Measurements from ENCODE around the gene SLIT1.
"Not testable (repeated sequence)": the region's sequence is repeated elsewhere in the genome, so short reads cannot be mapped to it uniquely, and the experiment has no call there.

Gene SLIT1

GRCh38 chr10:97105303-97105702, 80.5 kb downstream of the SLIT1 start:
- DNase-seq, result no peak

DNA sequence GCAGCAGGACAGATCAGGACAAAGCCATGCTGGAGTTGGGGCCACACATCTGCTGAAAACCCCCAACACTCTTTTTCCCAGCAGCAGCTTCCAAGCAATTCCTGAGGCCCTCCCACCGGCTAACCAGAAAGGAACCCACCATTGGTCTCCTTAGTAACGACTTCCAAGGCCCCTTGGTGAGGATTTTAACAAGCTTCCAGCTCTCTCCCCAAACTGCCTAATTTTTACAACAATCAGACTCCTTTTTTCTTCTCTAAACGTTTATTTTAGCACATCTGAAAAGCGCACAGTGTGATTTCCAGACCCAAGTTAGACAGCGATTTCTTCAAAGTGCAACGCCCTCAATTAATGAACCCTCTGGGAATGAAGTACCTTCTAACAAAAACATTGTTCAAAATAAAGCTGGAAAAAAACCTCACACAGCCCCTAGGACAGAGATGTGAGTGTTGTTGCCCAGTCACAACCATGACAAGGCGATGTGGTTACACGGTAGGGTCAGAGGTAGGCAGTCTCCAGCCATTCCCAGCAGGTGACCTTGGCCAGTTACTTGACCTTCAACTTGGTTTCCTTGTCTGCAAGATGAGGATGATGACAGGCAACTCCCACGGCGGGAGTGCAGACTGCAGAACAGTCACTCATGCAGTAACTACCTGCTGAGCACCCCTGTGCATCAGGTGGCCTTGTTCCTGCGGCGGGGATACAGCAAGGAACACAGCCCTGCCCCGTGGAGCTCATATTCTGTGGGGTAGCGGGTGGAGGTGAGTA, 82.3 kb downstream of the SLIT1 start:
- DNase-seq, result no peak

- DNase-seq, result no peak
Measured at GRCh38 chr10:97102441-97102840, 83.3 kb downstream of the SLIT1 start.

GRCh38 chr10:97101166-97101940, 84.4 kb downstream of the SLIT1 start:
- no peak for DNase-seq

- no peak for DNase-seq
Measured at GRCh38 chr10:97100657-97101056, 85.1 kb downstream of the SLIT1 start.

GRCh38 chr10:97099868-97100267, 85.9 kb downstream of the SLIT1 start:
- no peak for DNase-seq

DNA sequence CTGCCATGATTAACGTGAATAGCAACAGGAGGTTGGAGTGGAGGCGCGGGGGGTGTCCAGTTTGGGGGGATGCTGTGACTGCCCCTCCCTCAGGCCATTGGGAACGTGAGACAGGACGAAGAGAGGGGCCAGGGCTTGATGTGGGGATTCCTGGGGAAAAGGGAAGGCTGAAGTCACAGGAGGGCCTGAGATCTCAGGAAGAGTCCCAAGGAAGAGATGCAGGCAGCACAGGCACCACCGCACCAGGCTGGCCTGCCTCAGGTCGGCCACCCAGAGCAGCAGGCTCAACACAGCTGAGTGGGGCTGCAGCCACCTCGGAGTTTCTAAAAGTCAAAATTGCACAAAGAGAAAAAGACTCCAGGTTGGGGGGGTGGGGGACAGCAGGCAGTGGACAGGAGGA, 86.7 kb downstream of the SLIT1 start:
- no peak for DNase-seq

GRCh38 chr10:97097084-97097433, 88.7 kb downstream of the SLIT1 start:
- no peak for DNase-seq

DNA sequence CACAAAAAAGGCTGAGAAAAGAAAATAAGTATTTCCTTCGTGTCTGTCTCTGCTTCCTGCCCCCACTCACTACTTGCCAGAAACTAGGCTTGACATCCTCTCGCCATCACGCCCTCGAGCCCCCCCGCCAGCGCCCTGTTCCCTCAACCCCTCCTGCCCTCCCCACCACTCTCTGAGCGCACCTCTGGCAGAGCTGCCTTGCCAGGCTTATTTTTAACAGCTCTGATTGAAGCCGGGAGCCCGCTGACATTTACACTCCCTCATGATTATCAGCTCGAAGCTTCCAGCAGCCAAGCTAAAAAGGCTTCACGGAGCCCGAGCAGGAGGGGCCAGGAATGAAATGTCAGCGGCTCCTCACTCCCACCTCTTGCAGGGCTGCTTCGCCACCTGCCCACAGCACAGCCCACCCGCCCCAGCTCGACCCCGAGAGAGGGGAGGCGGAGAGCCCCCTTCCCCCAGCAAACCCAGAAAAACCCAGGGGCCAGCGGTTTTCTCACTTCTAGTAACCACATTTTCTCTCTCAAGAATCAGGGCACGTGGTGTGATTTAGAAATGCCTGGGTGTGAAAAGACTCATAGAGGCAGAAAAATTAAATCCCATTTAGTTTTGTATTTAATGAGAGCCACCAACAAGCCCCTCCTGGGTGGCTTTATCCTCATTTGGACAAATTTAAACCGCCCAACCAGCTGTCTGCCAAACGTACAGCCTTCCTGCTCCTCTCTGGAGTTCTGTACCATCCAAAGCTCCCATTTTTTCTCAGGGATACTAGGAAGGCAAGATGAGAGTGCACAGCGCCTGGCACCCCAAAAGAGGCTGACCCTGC, 89.3 kb downstream of the SLIT1 start:
- no peak for DNase-seq

- no peak for DNase-seq
Measured at GRCh38 chr10:97095701-97096260, 90.0 kb downstream of the SLIT1 start.

DNA sequence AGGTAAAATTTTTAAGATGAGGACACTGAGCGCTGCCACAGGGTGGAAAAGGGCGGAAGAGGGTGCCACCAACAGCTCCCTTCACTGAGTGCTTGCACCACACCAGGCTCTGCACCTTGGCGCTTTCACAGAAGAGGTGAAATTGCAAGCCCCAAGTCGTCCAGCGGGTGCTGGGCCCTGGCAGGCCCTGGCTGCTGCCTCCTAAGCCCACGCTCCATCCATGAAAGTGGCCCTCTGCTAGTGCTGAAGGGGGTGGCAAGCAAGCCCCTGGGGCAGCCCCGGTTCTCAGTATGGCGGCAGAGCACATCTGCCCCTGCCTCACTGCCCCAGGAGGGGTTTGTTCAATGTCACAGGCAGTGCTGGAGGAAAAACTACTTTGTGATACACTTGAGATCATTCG, 95.1 kb downstream of the SLIT1 start:
- DNase-seq, result no peak

DNA sequence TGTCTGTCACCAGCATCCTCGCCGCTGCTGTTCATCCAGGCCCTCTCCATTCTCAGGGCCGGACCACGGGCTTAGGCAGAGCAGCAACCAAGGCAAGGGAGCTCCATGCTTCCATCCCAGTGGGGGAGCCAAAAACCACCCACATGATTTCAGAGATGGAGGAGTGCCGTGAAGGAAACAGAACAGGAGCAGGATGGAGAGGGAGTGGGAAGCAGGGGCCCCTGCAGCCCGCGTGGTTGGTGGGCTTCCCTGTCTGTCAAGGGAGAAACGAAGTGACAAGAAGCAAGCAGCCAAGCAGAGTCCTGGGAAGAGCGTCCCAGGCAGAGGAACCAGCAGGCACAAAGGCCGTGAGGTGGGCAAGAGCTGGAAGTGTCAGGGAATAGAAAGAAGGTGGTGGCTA, 95.7 kb downstream of the SLIT1 start:
- no peak for DNase-seq

DNA sequence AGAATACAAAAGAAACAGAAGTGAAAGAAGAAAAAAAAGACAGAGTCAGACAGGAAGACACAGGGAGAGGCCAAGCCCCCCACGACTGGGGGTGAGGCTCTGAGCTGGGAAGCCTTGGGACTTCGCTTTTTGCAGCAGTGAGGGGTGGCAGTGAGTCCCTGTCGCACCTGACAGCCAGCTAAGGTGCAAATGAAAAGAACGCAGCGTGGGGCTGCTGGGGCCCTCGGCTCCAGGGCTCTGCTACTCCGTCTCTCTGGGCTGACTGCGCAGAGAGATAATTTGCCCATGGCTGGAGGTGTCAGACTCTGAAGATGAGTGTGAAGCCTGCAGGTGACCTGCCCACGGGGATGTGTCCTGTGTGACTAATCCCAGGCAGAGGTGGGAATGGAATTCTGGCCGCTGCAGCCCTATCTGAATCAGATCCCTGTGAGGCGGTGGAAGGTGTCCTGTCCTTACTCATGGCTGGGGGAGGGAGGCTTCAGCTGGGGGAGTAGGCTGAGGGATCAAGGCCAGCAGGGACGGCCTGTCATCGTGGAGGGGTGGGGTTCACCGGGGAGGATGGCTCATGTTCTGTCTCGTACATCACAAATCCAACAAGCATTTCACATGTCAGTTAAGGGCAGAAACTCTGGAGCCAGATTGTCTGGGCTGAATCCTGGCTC, 96.4 kb downstream of the SLIT1 start:
- DNase-seq, result no peak

DNA sequence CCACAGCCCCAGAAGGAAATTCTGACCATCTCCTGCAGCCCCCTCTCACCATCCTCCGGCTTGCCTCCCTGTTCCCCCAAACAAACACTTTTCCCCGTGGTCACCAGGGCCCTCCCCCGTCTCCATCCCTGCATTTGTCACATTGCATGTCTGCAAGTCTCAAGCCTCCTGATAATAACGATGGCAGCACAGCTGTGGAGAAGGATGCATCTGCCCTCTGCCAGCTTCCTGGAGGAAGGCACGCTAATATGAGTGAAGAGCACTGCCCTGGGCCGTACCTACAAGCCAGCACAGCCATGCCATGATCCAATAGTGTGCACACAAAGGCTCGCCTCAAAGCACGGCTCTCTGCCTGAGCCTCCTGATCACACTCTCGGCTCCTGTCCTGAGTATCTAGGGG, 98.5 kb downstream of the SLIT1 start:
- no peak for DNase-seq

DNA sequence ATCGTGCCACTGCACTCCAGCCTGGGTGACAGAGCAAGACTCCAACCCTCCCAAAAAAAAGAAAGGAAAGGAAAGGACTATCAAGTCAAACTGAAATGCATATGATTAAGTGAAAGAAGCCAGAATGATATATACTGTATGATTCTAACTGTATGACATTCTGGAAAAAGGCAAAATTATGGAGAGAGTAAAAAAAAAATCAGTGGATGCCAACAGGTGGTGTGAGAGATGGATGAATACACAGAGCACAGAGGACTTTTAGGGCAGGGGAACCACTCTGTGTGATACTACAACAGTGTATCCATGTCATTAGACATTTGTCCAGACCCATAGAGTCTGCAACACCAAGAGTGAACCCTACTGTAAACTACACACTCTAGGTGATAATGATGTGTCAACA, 99.2 kb downstream of the SLIT1 start:
- DNase-seq, result no peak

- no peak for DNase-seq
Measured at GRCh38 chr10:97083228-97083829, 102.4 kb downstream of the SLIT1 start.

DNA sequence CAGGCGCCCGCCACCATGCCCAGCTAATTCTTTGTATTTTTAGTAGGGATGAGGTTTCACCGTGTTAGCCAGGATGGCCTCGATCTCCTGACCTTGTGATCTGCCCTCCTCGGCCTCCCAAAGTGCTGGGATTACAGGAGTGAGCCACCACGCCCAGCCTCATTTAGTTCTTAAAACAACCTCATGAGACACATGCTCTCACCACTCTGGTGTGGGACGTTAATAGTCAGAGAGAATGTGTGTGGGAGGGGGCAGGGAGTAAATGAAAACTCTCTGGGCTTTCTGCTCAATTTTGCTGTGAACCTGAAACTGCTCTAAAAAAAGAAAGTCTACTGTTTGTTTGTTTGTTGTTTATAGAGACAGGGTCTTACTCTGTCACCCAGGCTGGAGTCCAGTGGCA, 103.2 kb downstream of the SLIT1 start:
- DNase-seq, result not testable (repeated sequence)

DNA sequence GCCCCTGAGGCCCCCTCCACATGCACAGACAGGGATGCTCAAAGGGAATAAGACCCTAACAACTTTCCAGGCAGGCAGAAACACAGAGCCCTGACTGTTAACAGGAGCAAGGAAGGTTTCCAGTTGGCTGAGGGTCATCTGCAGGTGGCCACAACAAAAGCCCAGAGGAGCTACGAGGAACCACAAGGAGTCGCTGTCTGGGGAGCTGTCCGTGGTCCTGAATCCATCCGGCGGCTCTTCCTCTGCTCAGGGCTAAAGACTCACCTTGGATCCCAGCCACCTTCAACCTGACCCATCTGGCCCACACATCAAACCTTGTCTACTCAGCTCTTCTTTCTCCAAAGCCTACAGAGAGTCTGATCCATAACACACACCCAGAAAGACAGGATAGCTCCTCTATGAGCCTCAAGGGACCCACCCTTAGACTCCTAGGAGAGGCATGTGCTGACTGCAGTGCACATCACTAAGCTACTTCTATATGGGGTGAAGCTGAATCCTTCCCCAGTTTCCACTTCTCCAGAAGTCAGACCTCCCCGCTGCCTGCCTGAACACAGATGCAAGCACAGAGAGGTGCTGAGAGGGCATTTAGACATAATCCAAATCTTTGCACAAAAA, 104.0 kb downstream of the SLIT1 start:
- DNase-seq, result peak; percentile 62 to 70

GRCh38 chr10:97080051-97080776, 105.5 kb downstream of the SLIT1 start:
- no peak for DNase-seq

- no peak for DNase-seq
Measured at GRCh38 chr10:97079448-97079847, 106.3 kb downstream of the SLIT1 start.

DNA sequence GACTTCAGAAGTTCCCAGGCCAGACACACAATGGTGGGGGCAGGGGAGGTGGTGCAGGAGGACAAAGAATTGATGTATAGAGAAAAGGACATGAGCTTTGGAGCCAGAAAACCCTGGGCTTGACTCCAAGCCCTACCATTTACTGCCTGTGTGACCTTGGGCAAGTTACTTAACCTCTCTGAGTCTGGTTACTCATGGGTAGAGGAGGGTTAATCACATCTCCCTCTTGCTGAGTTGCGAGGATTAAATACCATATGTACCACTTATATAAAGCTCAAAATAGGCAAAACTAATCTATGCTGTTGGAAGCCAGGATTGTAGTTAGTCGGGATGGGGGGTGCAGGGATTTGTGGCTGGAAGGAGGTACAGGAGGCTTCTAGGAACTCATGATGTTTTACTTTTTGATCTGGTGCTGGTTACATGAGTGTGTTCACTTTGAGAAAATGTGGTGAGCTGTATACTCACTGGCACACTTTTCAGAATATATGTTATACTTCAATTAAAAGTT, 106.8 kb downstream of the SLIT1 start:
- no peak for DNase-seq

All from stimulated activated CD4-positive, alpha-beta T cell treated with anti-CD3 and anti-CD28 coated beads, Interleukin-2, amount 100 ng/mL, for 48 hours (primary cell).